HG02759 (cell line): ENCODE results near the gene COG1.

Source experiments
- ATAC-seq: cut with Tn5 transposase; IDR thresholded peaks from one replicate; pipeline ENCODE4 v1.9.1; 2021; ENCODE audit warnings: mild to moderate bottlenecking, moderate library complexity; ENCODE audit not compliant: unreplicated experiment

Gene COG1

DNA sequence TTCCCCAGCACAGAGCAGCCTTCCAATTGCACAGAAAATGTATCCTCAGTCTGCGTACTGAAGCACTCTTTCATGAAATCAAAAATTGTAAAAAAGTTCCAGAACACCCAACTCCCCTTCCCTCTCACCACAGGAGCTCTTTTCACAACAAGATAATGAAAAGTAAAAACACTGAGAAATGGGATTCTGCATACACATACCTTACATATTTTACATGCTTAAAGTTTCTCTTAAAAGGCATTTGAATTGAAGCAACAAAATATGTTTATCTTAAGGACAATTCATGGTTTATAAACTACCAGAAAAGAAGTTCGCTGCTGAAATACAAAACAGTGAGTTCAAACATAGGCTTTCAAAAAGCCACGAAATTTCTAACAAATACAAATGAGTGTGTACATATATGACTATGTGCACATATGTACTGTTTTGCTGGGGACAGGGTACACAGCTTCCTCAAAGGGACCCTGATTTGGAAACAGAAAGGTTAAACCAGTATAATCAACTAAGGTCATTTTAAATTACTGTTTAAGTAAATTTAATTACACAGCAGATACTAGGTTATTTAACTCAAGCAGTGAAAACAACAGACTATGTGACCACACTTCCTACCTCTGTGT lies 33.8 kb downstream of the COG1 start:
- ATAC-seq: no peak

DNA sequence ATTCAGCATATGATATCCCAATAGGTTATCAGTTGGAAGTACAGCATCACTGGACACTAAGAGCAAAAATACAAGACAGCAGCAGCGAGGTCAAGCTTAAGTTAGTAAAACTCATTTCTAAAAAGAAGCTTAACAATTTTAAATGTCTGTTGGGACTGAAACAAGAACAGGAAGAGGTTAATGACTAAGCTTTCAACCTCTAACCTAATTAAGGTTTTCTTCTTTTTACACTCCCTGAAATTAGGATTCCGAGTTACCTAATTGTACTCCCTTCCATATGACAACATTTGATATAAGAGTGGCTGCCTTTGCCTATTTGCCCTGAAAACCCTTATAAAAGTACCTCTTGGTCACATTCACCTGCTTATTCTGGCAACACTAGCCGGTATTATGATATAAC lies 34.5 kb downstream of the COG1 start:
- no peak for ATAC-seq

DNA sequence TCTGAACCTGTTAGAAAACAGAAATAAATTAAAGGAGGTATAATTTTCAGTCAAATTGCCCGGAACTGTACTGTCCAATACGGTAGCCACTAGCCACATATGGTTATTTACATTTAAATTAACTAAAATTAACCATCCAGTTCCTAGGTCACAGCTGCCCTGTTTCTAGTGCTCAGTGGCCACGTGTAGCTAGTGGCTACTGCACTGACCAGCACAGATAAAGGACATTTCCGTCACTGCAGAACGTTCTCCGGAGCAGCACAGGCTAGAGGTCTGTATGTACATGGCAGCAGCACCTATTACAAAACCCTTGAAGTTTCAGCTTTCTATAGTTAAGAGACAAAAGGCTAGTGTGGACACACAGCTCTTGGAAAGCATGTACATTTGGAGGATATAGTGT lies 35.1 kb downstream of the COG1 start:
- no peak for ATAC-seq

DNA sequence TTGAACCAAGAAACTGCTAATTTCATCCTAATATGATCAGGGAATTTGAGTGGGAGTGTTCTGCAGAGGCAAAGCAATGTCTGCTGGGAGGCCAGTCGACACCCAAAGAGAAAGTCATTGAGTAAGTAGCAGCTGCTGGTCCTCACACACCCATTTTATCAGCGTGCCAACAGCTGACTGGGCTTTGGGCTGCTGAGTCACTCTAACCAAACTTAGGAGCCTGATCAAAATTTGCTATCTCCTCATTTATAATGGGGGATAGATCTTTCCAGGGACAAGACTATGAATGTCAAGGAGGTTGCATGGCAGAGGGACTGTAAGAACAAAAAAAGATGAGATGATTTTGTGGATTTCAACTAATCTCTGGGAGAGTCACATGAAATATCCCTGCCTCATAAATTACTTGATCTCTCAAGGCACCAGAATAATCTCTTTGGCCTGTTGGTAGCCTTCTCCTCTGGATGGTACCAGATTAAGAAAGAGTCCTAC lies 35.9 kb downstream of the COG1 start:
- ATAC-seq: peak; percentile 34

DNA sequence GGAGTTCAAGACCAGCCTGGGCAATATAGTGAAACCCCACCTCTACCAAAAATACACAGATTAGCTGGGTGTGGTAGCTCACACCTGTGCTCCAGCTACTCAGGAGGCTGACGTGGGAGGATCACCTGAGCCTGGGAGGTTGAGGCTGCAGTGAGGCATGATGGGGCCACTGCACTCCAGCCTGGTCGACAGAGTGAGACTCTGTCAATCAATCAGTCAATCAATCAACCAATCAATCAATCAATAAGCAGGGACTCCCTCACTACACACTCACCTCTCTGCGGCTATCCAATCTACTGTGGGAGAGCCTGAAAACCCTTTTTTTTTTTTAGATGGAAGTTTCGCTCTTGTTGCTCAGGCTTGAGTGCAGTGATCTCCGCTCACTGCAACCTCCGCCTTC lies 37.2 kb downstream of the COG1 start:
- no peak for ATAC-seq

DNA sequence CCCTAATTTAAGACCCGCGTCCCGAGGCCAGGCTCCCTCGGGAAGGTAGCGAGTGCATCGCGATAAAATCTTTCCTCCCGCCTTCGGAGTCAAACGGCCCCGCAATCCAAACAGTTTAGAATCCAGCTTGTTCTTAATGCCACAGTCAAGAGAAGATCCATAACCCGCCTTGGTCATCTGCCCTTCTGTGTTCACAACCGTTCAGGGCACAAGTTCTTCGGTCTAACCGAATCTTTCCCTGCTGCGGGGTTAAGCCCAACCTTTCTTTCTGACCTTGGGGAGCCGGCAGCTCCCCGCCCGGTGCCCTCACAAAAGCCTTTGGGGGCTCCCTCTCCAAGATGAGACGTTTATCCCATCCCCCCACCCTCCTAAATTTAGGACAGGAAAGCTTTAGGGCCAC lies 38.5 kb downstream of the COG1 start:
- no peak for ATAC-seq

- peak; percentile 85 for ATAC-seq
Measured at GRCh38 chr17:73231841-73232586, 39.2 kb downstream of the COG1 start.

GRCh38 chr17:73232587-73233373 lies 39.9 kb downstream of the COG1 start:
- ATAC-seq: peak; percentile 35

DNA sequence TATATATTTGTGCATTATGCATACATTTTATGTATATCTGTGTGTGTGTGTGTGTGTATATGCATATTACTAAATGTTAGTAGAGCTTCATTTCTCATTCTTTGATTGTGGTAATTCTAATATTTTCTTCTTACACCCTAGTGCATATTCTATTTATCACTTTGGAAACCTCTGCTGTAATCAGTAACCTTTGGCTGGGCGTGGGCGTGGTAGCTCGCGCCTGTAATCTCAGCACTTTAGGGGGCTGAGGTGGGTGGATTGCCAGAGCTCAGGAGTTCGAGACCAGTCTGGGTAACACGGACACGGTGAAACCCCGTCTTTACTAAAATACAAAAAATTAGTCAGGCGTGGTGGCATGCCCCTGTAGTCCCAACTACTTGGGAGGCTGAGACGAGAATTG lies 41.9 kb downstream of the COG1 start:
- no peak for ATAC-seq

DNA sequence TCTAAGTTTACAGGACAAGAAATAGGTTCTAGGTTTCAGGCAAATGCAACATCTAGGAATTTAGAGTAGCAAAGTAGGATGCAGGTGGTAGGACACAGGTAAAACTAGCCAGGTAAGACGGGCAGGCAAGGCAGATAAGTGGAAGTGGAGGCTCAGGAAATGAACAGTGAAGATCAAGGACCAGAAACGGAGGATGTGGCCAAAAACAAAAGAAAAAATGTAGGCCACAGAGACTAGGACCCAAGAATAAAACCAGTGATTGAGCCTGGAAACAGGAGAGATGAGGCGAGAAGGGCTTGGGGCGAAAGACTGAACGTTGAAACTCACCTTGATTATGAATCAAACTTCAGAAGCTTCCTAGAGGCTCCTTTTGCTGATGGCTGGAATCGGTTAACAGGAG lies 44.9 kb downstream of the COG1 start:
- no peak for ATAC-seq

DNA sequence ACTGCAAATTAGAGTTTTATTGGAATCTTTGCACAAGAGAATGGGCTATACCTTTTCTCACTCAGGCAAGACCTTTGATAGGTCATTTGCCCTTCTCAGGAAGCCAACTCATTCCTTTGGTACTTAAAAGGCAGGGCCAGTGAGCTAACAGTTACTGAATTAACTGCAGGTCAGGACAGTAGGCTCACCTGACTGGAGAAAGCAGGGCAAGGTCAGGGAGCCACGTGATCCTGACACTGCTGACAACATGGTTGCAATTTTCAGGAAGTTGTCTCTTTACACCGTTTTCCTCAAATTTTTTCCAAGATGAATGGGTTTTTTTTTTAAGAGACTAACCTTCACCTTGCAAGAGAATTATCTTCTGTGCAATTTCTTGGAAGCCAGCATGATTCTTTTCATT lies 47.7 kb downstream of the COG1 start:
- no peak for ATAC-seq

- no peak for ATAC-seq
Measured at GRCh38 chr17:73247726-73248125, 54.9 kb downstream of the COG1 start.

DNA sequence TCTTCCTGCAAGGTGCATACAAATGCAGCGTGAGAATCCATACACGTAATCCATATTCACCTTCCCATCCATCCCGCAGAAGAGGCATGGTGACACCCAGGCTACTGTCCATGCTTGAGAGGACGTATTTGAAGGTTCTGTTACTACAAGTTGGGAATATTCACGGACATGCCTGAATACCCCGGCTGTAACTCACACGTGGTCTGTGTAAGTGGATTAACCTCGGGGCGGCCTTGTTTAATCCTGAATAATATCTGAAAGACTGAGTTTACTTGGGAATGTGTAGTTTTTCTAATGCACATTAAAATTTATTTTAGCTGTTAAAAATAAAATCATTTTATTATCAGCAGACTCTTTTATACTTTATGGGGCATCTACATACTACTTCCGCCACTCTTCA lies 55.7 kb downstream of the COG1 start:
- ATAC-seq: no peak

- no peak for ATAC-seq
Measured at GRCh38 chr17:73249700-73250099, 56.8 kb downstream of the COG1 start.

GRCh38 chr17:73250851-73251640 lies 58.2 kb downstream of the COG1 start:
- ATAC-seq: no peak

DNA sequence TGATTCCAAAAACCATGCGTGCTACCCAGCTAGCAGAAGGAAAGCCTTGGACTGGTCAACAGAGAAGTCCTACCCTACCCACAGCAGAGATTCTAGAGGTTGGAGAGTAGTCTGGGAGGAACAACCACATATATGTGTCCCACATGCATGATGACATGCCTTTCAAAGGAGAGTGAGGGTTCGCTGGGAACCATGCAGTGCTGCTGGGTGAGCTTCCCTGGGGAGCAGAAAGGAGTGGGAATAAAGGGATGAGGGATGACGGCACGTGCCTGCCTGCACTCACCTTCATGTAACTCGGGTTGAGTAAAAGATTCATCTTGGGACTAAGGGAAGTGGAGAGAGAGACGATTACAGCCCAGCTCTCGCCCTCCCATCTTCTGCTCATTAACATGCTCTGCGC lies 59.0 kb downstream of the COG1 start:
- ATAC-seq: no peak

DNA sequence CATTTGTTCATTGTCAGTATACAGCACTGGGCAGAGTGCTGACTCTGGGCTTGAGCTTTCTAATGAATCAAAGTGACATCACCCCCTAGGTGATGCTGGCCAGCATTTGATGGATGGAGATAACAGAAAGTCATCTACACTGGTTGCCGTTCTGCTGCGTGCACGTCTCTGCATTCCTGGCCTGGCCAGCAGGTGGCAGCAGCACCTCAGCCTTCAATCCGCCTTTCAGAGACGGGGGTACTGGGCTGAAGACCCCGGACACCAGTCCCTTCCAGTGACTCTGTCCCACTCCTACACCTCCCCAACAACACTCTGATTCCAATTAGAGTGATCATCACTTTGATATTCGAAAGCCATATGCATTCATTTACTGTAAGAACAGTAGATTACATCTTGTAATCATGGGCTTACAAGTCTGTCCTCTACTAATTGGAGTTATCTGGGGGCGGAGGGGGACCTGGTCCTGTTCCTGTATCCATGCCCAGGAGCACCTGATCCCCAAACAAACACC lies 62.9 kb downstream of the COG1 start:
- ATAC-seq: peak; percentile 61

DNA sequence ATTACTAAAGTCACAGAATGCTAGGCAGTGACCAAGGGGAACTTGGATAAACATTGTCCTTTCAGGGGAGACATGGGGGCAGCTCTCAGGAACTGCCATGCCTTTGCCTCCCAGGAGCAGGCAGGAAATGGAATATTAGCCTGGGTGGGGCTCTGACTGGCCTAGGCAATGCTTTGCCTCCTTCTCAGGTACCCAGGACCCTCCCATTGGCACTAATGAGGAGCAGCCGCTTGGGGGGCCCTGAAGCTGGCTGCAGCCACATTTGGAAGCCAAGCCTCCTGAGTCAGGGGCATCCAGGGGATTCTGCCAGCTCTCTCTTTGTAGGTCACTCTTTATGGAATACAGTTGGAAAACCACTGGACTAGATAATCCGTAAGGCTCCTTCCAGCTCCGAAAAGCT lies 63.4 kb downstream of the COG1 start:
- no peak for ATAC-seq

GRCh38 chr17:73257516-73257915 lies 64.7 kb downstream of the COG1 start:
- no peak for ATAC-seq
